Measurements from ENCODE around the gene SYNPO.

The SYNPO gene

GRCh38 chr5:150642991-150643710 lies 2.7 kb downstream of the SYNPO start:
- no peak for DNase-seq

- DNase-seq: no peak
Observed at GRCh38 chr5:150644058-150644457, 3.6 kb downstream of the SYNPO start.

DNA sequence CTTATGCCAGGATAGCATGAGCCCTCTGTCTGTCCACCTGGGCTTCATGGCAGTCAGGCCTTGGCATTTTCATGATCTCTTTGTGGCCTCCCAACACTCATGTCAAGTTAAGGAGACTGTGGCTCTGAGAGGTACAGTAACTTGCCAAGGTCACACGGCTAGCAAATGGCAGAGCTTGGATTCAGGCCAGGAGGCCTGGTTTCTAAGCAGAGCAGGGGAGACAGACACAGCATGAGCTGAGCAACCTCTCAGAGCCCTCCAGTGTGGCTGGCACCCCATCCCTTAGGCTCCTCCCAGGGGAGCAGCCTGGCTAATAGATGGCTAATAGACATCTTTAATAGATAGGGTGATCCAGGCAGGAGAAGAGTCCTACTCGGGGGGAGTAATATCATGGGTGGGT lies 4.1 kb downstream of the SYNPO start:
- no peak for DNase-seq

GRCh38 chr5:150645070-150645700 lies 4.7 kb downstream of the SYNPO start:
- no peak for DNase-seq

- DNase-seq: no peak
Observed at GRCh38 chr5:150647275-150648251, 7.1 kb downstream of the SYNPO start.

DNA sequence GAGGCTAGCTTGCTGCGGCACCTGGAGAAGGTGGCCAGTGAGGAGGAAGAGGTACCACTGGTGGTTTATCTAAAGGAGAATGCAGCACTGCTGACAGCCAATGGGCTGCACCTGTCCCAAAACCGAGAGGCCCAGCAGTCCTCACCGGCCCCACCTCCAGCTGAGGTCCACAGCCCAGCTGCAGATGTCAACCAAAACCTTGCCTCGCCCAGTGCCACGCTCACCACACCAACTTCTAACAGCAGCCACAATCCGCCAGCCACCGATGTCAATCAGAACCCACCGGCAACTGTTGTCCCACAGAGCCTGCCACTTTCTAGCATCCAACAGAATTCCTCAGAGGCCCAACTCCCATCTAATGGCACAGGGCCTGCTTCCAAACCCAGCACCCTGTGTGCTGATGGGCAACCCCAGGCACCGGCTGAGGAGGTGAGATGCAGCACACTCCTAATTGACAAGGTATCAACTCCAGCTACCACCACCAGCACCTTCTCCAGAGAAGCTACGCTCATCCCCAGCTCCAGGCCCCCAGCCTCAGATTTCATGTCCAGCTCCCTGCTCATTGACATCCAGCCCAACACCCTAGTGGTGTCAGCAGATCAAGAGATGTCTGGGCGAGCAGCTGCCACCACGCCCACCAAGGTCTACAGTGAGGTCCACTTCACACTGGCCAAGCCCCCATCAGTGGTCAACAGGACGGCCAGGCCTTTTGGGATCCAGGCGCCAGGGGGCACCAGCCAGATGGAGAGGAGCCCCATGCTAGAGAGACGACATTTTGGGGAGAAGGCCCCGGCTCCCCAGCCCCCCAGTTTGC lies 8.0 kb downstream of the SYNPO start:
- DNase-seq: no peak

DNA sequence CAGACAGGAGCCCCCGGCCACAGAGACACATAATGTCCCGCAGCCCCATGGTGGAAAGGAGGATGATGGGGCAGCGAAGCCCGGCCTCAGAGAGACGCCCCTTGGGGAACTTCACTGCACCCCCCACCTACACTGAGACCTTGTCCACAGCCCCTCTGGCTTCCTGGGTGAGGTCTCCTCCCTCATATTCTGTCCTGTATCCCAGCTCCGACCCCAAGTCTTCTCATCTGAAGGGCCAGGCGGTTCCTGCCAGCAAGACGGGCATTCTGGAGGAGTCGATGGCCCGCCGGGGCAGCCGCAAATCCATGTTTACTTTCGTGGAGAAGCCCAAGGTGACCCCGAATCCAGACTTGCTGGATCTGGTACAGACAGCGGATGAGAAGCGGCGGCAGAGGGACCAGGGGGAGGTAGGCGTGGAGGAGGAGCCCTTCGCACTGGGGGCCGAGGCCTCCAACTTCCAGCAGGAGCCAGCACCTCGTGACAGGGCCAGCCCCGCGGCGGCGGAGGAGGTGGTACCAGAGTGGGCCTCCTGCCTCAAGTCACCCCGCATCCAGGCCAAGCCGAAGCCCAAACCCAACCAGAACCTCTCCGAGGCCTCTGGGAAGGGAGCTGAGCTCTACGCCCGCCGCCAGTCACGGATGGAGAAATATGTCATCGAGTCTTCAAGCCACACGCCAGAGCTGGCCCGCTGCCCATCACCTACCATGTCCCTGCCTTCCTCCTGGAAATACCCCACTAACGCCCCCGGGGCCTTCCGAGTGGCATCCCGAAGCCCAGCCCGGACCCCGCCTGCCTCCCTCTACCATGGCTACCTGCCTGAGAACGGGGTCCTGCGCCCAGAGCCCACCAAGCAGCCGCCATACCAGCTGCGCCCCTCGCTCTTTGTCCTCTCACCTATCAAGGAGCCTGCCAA lies 8.9 kb downstream of the SYNPO start:
- DNase-seq: no peak

GRCh38 chr5:150650021-150651006 lies 9.9 kb downstream of the SYNPO start:
- DNase-seq: no peak

- DNase-seq: no peak
Observed at GRCh38 chr5:150651382-150651781, 10.9 kb downstream of the SYNPO start.

GRCh38 chr5:150651924-150652671 lies 11.6 kb downstream of the SYNPO start:
- no peak for DNase-seq

- no peak for DNase-seq
Observed at GRCh38 chr5:150653145-150653761, 12.8 kb downstream of the SYNPO start.

- no peak for DNase-seq
Observed at GRCh38 chr5:150653762-150654556, 13.5 kb downstream of the SYNPO start.

GRCh38 chr5:150655221-150655620 lies 14.8 kb downstream of the SYNPO start:
- no peak for DNase-seq

- peak; percentile 74 for DNase-seq
Observed at GRCh38 chr5:150656191-150657132, 16.0 kb downstream of the SYNPO start.

DNA sequence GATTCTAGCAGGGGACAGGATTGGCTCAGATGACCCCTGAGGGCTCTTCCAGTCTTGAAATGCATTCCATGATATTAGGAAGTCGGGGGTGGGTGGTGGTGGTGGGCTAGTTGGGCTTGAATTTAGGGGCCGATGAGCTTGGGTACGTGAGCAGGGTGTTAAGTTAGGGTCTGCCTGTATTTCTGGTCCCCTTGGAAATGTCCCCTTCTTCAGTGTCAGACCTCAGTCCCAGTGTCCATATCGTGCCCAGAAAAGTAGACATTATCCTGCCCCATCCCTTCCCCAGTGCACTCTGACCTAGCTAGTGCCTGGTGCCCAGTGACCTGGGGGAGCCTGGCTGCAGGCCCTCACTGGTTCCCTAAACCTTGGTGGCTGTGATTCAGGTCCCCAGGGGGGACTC lies 17.7 kb downstream of the SYNPO start:
- no peak for DNase-seq

DNA sequence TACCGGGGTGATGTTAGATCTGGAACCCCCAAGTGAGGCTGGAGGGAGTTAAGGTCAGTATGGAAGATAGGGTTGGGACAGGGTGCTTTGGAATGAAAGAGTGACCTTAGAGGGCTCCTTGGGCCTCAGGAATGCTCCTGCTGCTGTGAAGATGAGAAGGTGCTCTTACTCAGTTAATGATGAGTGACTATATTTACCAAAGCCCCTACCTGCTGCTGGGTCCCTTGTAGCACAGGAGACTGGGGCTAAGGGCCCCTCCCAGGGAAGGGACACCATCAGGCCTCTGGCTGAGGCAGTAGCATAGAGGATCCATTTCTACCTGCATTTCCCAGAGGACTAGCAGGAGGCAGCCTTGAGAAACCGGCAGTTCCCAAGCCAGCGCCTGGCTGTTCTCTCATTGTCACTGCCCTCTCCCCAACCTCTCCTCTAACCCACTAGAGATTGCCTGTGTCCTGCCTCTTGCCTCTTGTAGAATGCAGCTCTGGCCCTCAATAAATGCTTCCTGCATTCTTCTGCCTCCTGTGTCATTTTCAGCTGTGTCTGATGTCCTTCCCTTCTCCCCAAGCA lies 18.3 kb downstream of the SYNPO start:
- no peak for DNase-seq

Data from activated CD4-positive, alpha-beta T cell treated with anti-CD3 and anti-CD28 coated beads for 48 hours (primary cell).